IMR-90 (cell line): Measurements from ENCODE around the gene ROCK2.

ENCODE experiments used
- FOS ChIP-seq: fragments of 150-350 bp; IDR thresholded peaks from 2 replicates; pipeline ENCODE4 v1.6.1; 2016; ENCODE audit warnings: low read depth, low read length
- MAFK ChIP-seq: IDR thresholded peaks from 2 replicates; pipeline ENCODE4 v1.6.1; 2012; ENCODE audit warnings: low read depth, low read length, improper control_type of control experiment
- POLR2A ChIP-seq: IDR thresholded peaks from 2 replicates; pipeline ENCODE4 v1.6.1; 2012; ENCODE audit warnings: mild to moderate bottlenecking, low read depth, low read length
- TF ChIP-seq, protein P1 (sequence below): fragments of 150-350 bp; IDR thresholded peaks from 2 replicates; pipeline ENCODE4 v1.6.1; 2016; ENCODE audit warnings: low read depth, mild to moderate bottlenecking, low read length, moderate library complexity, borderline replicate concordance
- TF ChIP-seq, protein P2 (sequence below): conservative IDR thresholded peaks from 2 replicates; pipeline ENCODE4 v1.5.1; 2012; ENCODE audit warnings: mild to moderate bottlenecking, low read depth, low read length, improper control_type of control experiment

GRCh38 chr2:11146076-11146475 lies 198.4 kb downstream of the ROCK2 start:
- TF ChIP-seq MAFK (no peak), FOS (no peak), POLR2A (no peak)
- TF ChIP-seq, protein P1, sequence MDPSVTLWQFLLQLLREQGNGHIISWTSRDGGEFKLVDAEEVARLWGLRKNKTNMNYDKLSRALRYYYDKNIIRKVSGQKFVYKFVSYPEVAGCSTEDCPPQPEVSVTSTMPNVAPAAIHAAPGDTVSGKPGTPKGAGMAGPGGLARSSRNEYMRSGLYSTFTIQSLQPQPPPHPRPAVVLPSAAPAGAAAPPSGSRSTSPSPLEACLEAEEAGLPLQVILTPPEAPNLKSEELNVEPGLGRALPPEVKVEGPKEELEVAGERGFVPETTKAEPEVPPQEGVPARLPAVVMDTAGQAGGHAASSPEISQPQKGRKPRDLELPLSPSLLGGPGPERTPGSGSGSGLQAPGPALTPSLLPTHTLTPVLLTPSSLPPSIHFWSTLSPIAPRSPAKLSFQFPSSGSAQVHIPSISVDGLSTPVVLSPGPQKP = no peak
- TF ChIP-seq, protein P2, sequence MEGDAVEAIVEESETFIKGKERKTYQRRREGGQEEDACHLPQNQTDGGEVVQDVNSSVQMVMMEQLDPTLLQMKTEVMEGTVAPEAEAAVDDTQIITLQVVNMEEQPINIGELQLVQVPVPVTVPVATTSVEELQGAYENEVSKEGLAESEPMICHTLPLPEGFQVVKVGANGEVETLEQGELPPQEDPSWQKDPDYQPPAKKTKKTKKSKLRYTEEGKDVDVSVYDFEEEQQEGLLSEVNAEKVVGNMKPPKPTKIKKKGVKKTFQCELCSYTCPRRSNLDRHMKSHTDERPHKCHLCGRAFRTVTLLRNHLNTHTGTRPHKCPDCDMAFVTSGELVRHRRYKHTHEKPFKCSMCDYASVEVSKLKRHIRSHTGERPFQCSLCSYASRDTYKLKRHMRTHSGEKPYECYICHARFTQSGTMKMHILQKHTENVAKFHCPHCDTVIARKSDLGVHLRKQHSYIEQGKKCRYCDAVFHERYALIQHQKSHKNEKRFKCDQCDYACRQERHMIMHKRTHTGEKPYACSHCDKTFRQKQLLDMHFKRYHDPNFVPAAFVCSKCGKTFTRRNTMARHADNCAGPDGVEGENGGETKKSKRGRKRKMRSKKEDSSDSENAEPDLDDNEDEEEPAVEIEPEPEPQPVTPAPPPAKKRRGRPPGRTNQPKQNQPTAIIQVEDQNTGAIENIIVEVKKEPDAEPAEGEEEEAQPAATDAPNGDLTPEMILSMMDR = no peak
